K562 (cell line): ENCODE results near the gene SERPIND1. TPM values are rescaled to one million over a fixed set of nuclear protein-coding genes. Genes with fewer than 3 reads are reported as not detected.

Experiments
- ARID2 ChIP-seq: fragments of 450-650 bp; IDR thresholded peaks from 2 replicates; pipeline ENCODE4 v1.6.1; 2017; ENCODE audit warnings: antibody characterized with exemption, mild to moderate bottlenecking
- ESRRB ChIP-seq: fragments of 250-450 bp; sonication (Bioruptor Pico); IDR thresholded peaks from 2 replicates; pipeline ENCODE4 v1.5.0; 2020; ENCODE audit warnings: mild to moderate bottlenecking, moderate library complexity, borderline replicate concordance
- ETS2 ChIP-seq: IDR thresholded peaks from 2 replicates; pipeline ENCODE4 v1.6.1; 2016; ENCODE audit warnings: borderline replicate concordance, missing genetic modification characterization, mild to moderate bottlenecking, moderate library complexity, missing compliant biosample characterization; ENCODE audit not compliant: poor library complexity, severe bottlenecking
- L3MBTL2 ChIP-seq: fragments of 450-650 bp; IDR thresholded peaks from 2 replicates; pipeline ENCODE4 v1.6.1; 2016; ENCODE audit warnings: mild to moderate bottlenecking, moderate library complexity
- MCM7 ChIP-seq, 2 experiments: fragments of 450-650 bp; IDR thresholded peaks; 2 replicates each; pipeline ENCODE4 v1.6.1; 2016 to 2018
- MYC ChIP-seq, 2 experiments: fragments of 250-450 bp in 1 of 2; sonication (Bioruptor Pico) in 1 of 2; IDR thresholded peaks; 2 replicates each; pipeline versions ENCODE4 v1.5.1 to v1.6.1; 2012 to 2021; ENCODE audit warnings: low read depth in 2 of 2, borderline replicate concordance in 1 of 2, improper control_type of control experiment in 1 of 2, low read length in 1 of 2, mild to moderate bottlenecking in 1 of 2, moderate library complexity in 1 of 2
- NR4A1 ChIP-seq, 2 experiments: fragments of 250-450 bp in 1 of 2; fragments of 450-650 bp in 1 of 2; sonication (Bioruptor Pico) in 1 of 2; IDR thresholded peaks; 2 replicates each; pipeline versions ENCODE4 v1.4.0 to v1.6.1; 2016 to 2020; ENCODE audit warnings: mild to moderate bottlenecking in 2 of 2, missing compliant biosample characterization in 1 of 2, missing genetic modification characterization in 1 of 2, moderate library complexity in 1 of 2
- POLR2H ChIP-seq: IDR thresholded peaks from 2 replicates; pipeline ENCODE4 v1.6.1; 2016; ENCODE audit warnings: missing genetic modification characterization, low read depth, mild to moderate bottlenecking, control low read depth, missing compliant biosample characterization, moderate library complexity
- RUNX1 ChIP-seq: sonication (generic); IDR thresholded peaks from 2 replicates; pipeline ENCODE4 v1.6.1; 2016; ENCODE audit warnings: antibody characterized with exemption, low read depth
- ZBTB1 ChIP-seq: sonication (generic); formaldehyde crosslinking; IDR thresholded peaks from 2 replicates; pipeline ENCODE4 v1.8.1; 2023; ENCODE audit warnings: missing genetic modification reagents, low read depth, mild to moderate bottlenecking, borderline replicate concordance
- ZNF175 ChIP-seq: fragments of 200-800 bp; sonication (Bioruptor generic); IDR thresholded peaks from 2 replicates; pipeline ENCODE4 v1.6.1; 2016; ENCODE audit warnings: low read depth, mild to moderate bottlenecking, missing genetic modification characterization, missing compliant biosample characterization
- ZNF41 ChIP-seq: fragments of 250-450 bp; sonication (Bioruptor Pico); conservative IDR thresholded peaks from 2 replicates; pipeline ENCODE4 v1.4.0; 2020; ENCODE audit warnings: mild to moderate bottlenecking
- polyA plus RNA-seq, 8 experiments: library from polyadenylated mRNA; depleted of rRNA in 4 of 8; stranded (reverse) in 5 of 8; unstranded in 3 of 8; fragments of >200 nt; fragmentation: Nextera tagmentation in 2 of 8; fragmentation: Illumina TruSeq in 1 of 8; extraction: Ambion mirVana in 2 of 8; extraction: Trizol in 1 of 8; gene quantifications; 2 replicates each; pipeline versions ENCODE4 v1.2.1 to v1.2.3, GENCODE V29; 2011 to 2014; ENCODE audit warnings: inconsistent platforms in 1 of 8, missing spikeins in 1 of 8
- total RNA-seq, 7 experiments: library from RNA; depleted of rRNA in 6 of 7; stranded (reverse); fragments of >200 nt in 6 of 7; fragmentation: Illumina TruSeq in 2 of 7; extraction: Trizol in 2 of 7; gene quantifications; 2 replicates each; pipeline versions ENCODE4 v1.2.1 to v1.2.3, GENCODE V29; 2011 to 2021; ENCODE audit warnings: low replicate concordance in 1 of 7
- TF ChIP-seq, protein P1 (sequence below): fragments of 450-650 bp; formaldehyde crosslinking; IDR thresholded peaks from 2 replicates; pipeline ENCODE4 v1.4.0; 2022; ENCODE audit warnings: missing genetic modification characterization
- TF ChIP-seq, protein P2 (sequence below): fragments of 450-650 bp; IDR thresholded peaks from 2 replicates; pipeline ENCODE4 v1.6.1; 2018; ENCODE audit warnings: mild to moderate bottlenecking, low read depth; ENCODE audit not compliant: partially characterized antibody
- TF ChIP-seq, protein P3 (sequence below): sonication (generic); formaldehyde crosslinking; IDR thresholded peaks from 2 replicates; pipeline ENCODE4 v1.8.1; 2023; ENCODE audit warnings: missing genetic modification reagents, mild to moderate bottlenecking, borderline replicate concordance

Gene SERPIND1
- total and polyA plus RNA-seq, 9 of the 15 experiments (the other 6 are each of a cell fraction or from before 2014, with no cell fraction given) = 0.04 to 0.11 (median 0.09) TPM; not detected in 6

DNA sequence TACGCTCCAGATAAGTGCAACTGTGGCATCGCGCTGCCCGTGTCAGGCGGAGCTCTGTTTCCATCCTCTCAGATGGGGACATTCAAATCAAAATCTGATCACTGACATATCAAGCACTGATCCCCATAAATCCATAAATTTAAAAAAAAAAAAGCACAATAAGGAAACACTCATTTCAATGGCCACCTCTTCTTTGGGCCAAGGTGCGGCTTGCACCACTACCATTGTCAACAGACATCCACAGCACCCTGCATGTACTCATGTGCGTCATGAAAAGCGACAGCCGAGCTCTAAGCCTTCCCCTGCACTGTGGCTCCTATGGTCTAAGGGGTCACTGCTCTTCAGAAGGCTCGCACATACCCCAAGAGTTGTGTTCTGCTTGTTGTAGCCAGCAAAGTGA lies 26.7 kb upstream of the SERPIND1 start (continued):
- no peak for TF ChIP-seq ZNF41 (CRISPR knock-in tag)
- no peak for TF ChIP-seq L3MBTL2
- TF ChIP-seq MYC (IDR thresholded peaks at IDR 0.05; ENCODE audit: low read depth, low read length) = no peak
- no peak for TF ChIP-seq MYC (CRISPR knock-in tag; IDR thresholded peaks at IDR 0.05; ENCODE audit: borderline replicate concordance, low read depth)
- TF ChIP-seq RUNX1 = no peak
- TF ChIP-seq MCM7 (IDR thresholded peaks at IDR 0.05) = no peak
- TF ChIP-seq, protein P1, sequence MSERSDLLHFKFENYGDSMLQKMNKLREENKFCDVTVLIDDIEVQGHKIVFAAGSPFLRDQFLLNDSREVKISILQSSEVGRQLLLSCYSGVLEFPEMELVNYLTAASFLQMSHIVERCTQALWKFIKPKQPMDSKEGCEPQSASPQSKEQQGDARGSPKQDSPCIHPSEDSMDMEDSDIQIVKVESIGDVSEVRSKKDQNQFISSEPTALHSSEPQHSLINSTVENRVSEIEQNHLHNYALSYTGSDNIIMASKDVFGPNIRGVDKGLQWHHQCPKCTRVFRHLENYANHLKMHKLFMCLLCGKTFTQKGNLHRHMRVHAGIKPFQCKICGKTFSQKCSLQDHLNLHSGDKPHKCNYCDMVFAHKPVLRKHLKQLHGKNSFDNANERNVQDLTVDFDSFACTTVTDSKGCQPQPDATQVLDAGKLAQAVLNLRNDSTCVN = 0 out of 2 replicates have a peak, but pooled peaks have one; percentile 47
- TF ChIP-seq, protein P2, sequence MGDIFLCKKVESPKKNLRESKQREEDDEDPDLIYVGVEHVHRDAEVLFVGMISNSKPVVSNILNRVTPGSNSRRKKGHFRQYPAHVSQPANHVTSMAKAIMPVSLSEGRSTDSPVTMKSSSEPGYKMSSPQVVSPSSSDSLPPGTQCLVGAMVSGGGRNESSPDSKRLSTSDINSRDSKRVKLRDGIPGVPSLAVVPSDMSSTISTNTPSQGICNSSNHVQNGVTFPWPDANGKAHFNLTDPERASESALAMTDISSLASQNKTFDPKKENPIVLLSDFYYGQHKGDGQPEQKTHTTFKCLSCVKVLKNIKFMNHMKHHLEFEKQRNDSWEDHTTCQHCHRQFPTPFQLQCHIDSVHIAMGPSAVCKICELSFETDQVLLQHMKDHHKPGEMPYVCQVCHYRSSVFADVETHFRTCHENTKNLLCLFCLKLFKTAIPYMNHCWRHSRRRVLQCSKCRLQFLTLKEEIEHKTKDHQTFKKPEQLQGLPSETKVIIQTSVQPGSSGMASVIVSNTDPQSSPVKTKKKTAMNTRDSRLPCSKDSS = no peak
- no peak for TF ChIP-seq ARID2
- peak; percentile 7; the same call in 1 of the 2 replicates for TF ChIP-seq ZBTB1 (CRISPR knock-in tag)
- no peak for TF ChIP-seq ESRRB
- no peak for TF ChIP-seq ETS2
- TF ChIP-seq NR4A1 (CRISPR knock-in tag; IDR thresholded peaks at IDR 0.05) = no peak
- no peak for TF ChIP-seq NR4A1 (tag; IDR thresholded peaks at IDR 0.05)
- TF ChIP-seq, protein P3, sequence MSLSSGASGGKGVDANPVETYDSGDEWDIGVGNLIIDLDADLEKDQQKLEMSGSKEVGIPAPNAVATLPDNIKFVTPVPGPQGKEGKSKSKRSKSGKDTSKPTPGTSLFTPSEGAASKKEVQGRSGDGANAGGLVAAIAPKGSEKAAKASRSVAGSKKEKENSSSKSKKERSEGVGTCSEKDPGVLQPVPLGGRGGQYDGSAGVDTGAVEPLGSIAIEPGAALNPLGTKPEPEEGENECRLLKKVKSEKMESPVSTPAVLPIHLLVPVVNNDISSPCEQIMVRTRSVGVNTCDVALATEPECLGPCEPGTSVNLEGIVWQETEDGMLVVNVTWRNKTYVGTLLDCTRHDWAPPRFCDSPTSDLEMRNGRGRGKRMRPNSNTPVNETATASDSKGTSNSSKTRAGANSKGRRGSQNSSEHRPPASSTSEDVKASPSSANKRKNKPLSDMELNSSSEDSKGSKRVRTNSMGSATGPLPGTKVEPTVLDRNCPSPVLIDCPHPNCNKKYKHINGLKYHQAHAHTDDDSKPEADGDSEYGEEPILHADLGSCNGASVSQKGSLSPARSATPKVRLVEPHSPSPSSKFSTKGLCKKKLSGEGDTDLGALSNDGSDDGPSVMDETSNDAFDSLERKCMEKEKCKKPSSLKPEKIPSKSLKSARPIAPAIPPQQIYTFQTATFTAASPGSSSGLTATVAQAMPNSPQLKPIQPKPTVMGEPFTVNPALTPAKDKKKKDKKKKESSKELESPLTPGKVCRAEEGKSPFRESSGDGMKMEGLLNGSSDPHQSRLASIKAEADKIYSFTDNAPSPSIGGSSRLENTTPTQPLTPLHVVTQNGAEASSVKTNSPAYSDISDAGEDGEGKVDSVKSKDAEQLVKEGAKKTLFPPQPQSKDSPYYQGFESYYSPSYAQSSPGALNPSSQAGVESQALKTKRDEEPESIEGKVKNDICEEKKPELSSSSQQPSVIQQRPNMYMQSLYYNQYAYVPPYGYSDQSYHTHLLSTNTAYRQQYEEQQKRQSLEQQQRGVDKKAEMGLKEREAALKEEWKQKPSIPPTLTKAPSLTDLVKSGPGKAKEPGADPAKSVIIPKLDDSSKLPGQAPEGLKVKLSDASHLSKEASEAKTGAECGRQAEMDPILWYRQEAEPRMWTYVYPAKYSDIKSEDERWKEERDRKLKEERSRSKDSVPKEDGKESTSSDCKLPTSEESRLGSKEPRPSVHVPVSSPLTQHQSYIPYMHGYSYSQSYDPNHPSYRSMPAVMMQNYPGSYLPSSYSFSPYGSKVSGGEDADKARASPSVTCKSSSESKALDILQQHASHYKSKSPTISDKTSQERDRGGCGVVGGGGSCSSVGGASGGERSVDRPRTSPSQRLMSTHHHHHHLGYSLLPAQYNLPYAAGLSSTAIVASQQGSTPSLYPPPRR (CRISPR knock-in tag) = no peak
- no peak for TF ChIP-seq POLR2H (tag)
- no peak for TF ChIP-seq ZNF175 (CRISPR knock-in tag)
